NCI-H1092 (cell line): ENCODE data around the gene ZMAT2.
"Not testable (repeated sequence)": the region's sequence is repeated elsewhere in the genome, so short reads cannot be mapped to it uniquely, and the experiment has no call there.

Experiments
- DNase-seq: peaks from one replicate; lab custom pipeline; 2025; lab: John Stamatoyannopoulos, UW

ZMAT2 gene

GRCh38 chr5:140700177-140701144, at the start of gene ZMAT2:
TSS of gene ZMAT2 (plus strand) at chr5:140700447. CDS start at chr5:140700461, 14 bp downstream.
- peak; percentile 93 for DNase-seq

- DNase-seq: no peak
These were observed 41.4 kb upstream of the ZMAT2 start for GRCh38 chr5:140658870-140659269.

- DNase-seq: not testable (repeated sequence)
These were observed 39.9 kb upstream of the ZMAT2 start for GRCh38 chr5:140660371-140660770.

GRCh38 chr5:140664030-140664358, 36.3 kb upstream of the ZMAT2 start:
- no peak for DNase-seq

- peak; percentile 80 for DNase-seq
These were observed 35.7 kb upstream of the ZMAT2 start, which contains the start of gene WDR55 for GRCh38 chr5:140664359-140665119. TSS of gene WDR55 (plus strand) at chr5:140664904. CDS start at chr5:140664913, 9 bp downstream.

GRCh38 chr5:140671035-140671434, 29.2 kb upstream of the ZMAT2 start:
- DNase-seq: not testable (repeated sequence)

- no peak for DNase-seq
These were observed 28.6 kb upstream of the ZMAT2 start for GRCh38 chr5:140671472-140672125.

- no peak for DNase-seq
These were observed 27.6 kb upstream of the ZMAT2 start for GRCh38 chr5:140672455-140673186.

- no peak for DNase-seq
These were observed 26.9 kb upstream of the ZMAT2 start, which contains the start of gene DND1 for GRCh38 chr5:140673187-140673976. TSS of gene DND1 (minus strand) at chr5:140673576. CDS start at chr5:140673542, 34 bp downstream.

- DNase-seq: no peak
These were observed 26.0 kb upstream of the ZMAT2 start for GRCh38 chr5:140674211-140674610.

GRCh38 chr5:140674629-140675028, 25.6 kb upstream of the ZMAT2 start:
- no peak for DNase-seq

- DNase-seq: no peak
These were observed 22.3 kb upstream of the ZMAT2 start for GRCh38 chr5:140677947-140678346.

- DNase-seq: no peak
These were observed 21.3 kb upstream of the ZMAT2 start for GRCh38 chr5:140678993-140679392.

- no peak for DNase-seq
These were observed 9.8 kb upstream of the ZMAT2 start for GRCh38 chr5:140690376-140690932.

GRCh38 chr5:140690941-140691924, 9.0 kb upstream of the ZMAT2 start, which contains the start of the genes HARS1 and HARS2:
TSS of gene HARS1 (minus strand) at chr5:140691370. CDS start at chr5:140691304, 66 bp downstream.
TSS of gene HARS2 (plus strand) at chr5:140691455. CDS start at chr5:140691649, 194 bp downstream.
- DNase-seq: peak; percentile 79

GRCh38 chr5:140694276-140694675, 6.0 kb upstream of the ZMAT2 start:
- DNase-seq: no peak

GRCh38 chr5:140696891-140697492, 3.3 kb upstream of the ZMAT2 start:
- DNase-seq: no peak

- DNase-seq: no peak
These were observed 7.6 kb downstream of the ZMAT2 start for GRCh38 chr5:140707812-140708211.
